ENCODE results near the gene VPS18.

VPS18 gene

GRCh38 chr15:40867199-40867598 is 27.1 kb upstream of the VPS18 start:
- DNase-seq (ENCODE audit: low read depth in 2 of 2, low spot score in 1 of 2): no peak

GRCh38 chr15:40869686-40870085 is 24.6 kb upstream of the VPS18 start:
- DNase-seq (ENCODE audit: low read depth in 2 of 2, low spot score in 1 of 2): no peak

- DNase-seq (ENCODE audit: low read depth in 2 of 2, low spot score in 1 of 2): no peak
Observed at GRCh38 chr15:40870716-40871115, 23.5 kb upstream of the VPS18 start.

- DNase-seq (ENCODE audit: low read depth in 2 of 2, low spot score in 1 of 2): no peak
Observed at GRCh38 chr15:40871749-40872617, 22.3 kb upstream of the VPS18 start.

GRCh38 chr15:40872791-40873693 is 21.2 kb upstream of the VPS18 start:
- no peak for DNase-seq (ENCODE audit: low read depth in 2 of 2, low spot score in 1 of 2)

GRCh38 chr15:40873694-40874561 is 20.3 kb upstream of the VPS18 start, which contains the start of gene RHOV:
RHOV (minus strand) TSS chr15:40874234; CDS start chr15:40874139, 95 bp downstream.
- DNase-seq (ENCODE audit: low read depth in 2 of 2, low spot score in 1 of 2): no peak

- no peak for DNase-seq (ENCODE audit: low read depth in 2 of 2, low spot score in 1 of 2)
Observed at GRCh38 chr15:40875991-40876730, 18.1 kb upstream of the VPS18 start.

GRCh38 chr15:40877694-40878093 is 16.6 kb upstream of the VPS18 start:
- DNase-seq (ENCODE audit: low read depth in 2 of 2, low spot score in 1 of 2): no peak

GRCh38 chr15:40878785-40879184 is 15.5 kb upstream of the VPS18 start:
- no peak for DNase-seq (ENCODE audit: low read depth in 2 of 2, low spot score in 1 of 2)

GRCh38 chr15:40879609-40880008 is 14.6 kb upstream of the VPS18 start:
- no peak for DNase-seq (ENCODE audit: low read depth in 2 of 2, low spot score in 1 of 2)

GRCh38 chr15:40881351-40881750 is 12.9 kb upstream of the VPS18 start:
- no peak for DNase-seq (ENCODE audit: low read depth in 2 of 2, low spot score in 1 of 2)

GRCh38 chr15:40886586-40886985 is 7.7 kb upstream of the VPS18 start:
- DNase-seq (ENCODE audit: low read depth in 2 of 2, low spot score in 1 of 2): no peak

- DNase-seq (ENCODE audit: low read depth in 2 of 2, low spot score in 1 of 2): no peak
Observed at GRCh38 chr15:40889112-40889511, 5.1 kb upstream of the VPS18 start.

GRCh38 chr15:40891138-40891537 is 3.1 kb upstream of the VPS18 start:
- no peak for DNase-seq (ENCODE audit: low read depth in 2 of 2, low spot score in 1 of 2)

- DNase-seq (ENCODE audit: low read depth in 2 of 2, low spot score in 1 of 2): no peak
Observed at GRCh38 chr15:40891810-40892446, 2.3 kb upstream of the VPS18 start.

- no peak for DNase-seq (ENCODE audit: low read depth in 2 of 2, low spot score in 1 of 2)
Observed at GRCh38 chr15:40892447-40893012, 1.7 kb upstream of the VPS18 start.

GRCh38 chr15:40893019-40893670 is 1.1 kb upstream of the VPS18 start:
- DNase-seq (ENCODE audit: low read depth in 2 of 2, low spot score in 1 of 2): no peak

GRCh38 chr15:40894681-40895448 is 615 bp downstream of the VPS18 start:
- no peak for DNase-seq (ENCODE audit: low read depth in 2 of 2, low spot score in 1 of 2)
